Pancreas (tissue), 10 donors: ENCODE results near the gene PHLDB2. TPM values are rescaled to one million over a fixed set of nuclear protein-coding genes. Genes with fewer than 3 reads are reported as not detected.

Experiments
- ATAC-seq, 4 donors: fragments of 200-7000 bp; cut with Tn5 transposase; one replicate each; pipeline versions ENCODE4 v1.8.0 to v1.9.1; 2020; ENCODE audit warnings: mild to moderate bottlenecking in 4 of 4, moderate library complexity in 4 of 4
- DNase-seq, 6 donors: peaks; one replicate each; pipeline ENCODE4 v3.0.0-alpha.2; 2020
- FAIRE-seq: peaks from 2 replicates; lab custom pipeline; 2012; peaks lifted over from hg19 to GRCh38; lab: Jason Lieb, UNC
- H3K27ac ChIP-seq, 4 donors: fragments of 200-600 bp; sonication (generic); 1 replicate in 3 of 4; 2 replicates in 1 of 4; pipeline versions ENCODE4 v1.5.0 to v1.8.0; 2020
- H3K27me3 ChIP-seq, 4 donors: fragments of 200-600 bp; one replicate each; pipeline ENCODE4 v1.8.0; 2021
- H3K36me3 ChIP-seq, 3 donors: fragments of 200-600 bp; sonication (generic) in 1 of 3; one replicate each; pipeline versions ENCODE4 v1.5.0 to v1.8.0; 2020 to 2021
- H3K4me1 ChIP-seq, 3 donors: fragments of 200-600 bp; one replicate each; pipeline ENCODE4 v1.8.0; 2021
- H3K4me3 ChIP-seq, 4 donors: fragments of 200-600 bp; sonication (generic) in 2 of 4; one replicate each; pipeline versions ENCODE4 v1.5.0 to v1.8.0; 2020 to 2021
- H3K9me3 ChIP-seq, 4 donors: fragments of 200-600 bp; one replicate each; pipeline ENCODE4 v1.8.0; 2021
- CTCF ChIP-seq, 4 donors: fragments of 200-600 bp; sonication (generic) in 3 of 4; IDR thresholded peaks; one replicate each; pipeline versions ENCODE4 v1.5.0 to v1.8.0; 2021; ENCODE audit warnings: antibody characterized with exemption in 4 of 4
- WGBS, 2 donors: extraction: QIAGEN DNeasy Blood & Tissue Kit; methylation state at CpG; one replicate each; pipeline ENCODE4 v1.1.7; 2013; 5-methylcytosine and 5-hydroxymethylcytosine counted together
- intact Hi-C, 3 donors: fragments of 100-400 bp; cut with DNase I; formaldehyde crosslinking; loops; one replicate each; pipeline versions ENCODE4 v1.11.1 to v1.14.2; 2022
- polyA plus RNA-seq, 2 donors: library from polyadenylated mRNA; stranded (reverse); fragments of 200-250 nt; gene quantifications; one replicate each; pipeline ENCODE4 v1.2.3, GENCODE V29; 2013
- total RNA-seq, 6 donors: library from RNA; stranded (reverse); fragmentation: NEBNext Ultra II Directional in 4 of 6; extraction: Animal tissue kit (Norgen Biotek cat#: 25700) in 4 of 6; gene quantifications; one replicate each; pipeline versions ENCODE4 v1.2.1 to v1.2.4, GENCODE V29; 2021 to 2023
- donor health status: healthy with polysubstance abuse.
- donor health status: DM: no; HTN: no; CAD: no; lungs with moderate emphysema.
- donor health status: DM: no; HTN: no; CAD: no.
- donor health status: control.
- donor health status: control.
- donor health status: Bipolar disorder and iron deficiency.
- donor health status: DM: yes; HTN: yes; CAD: no.
- donor health status: DM: no; HTN: no; CAD: no.
- donor health status: DM: no; HTN: no; CAD: no.
- donor health status: DM: yes; HTN: yes; CAD: no.

Gene PHLDB2
- total and polyA plus RNA-seq, 8 donors: 10.8 to 36.7 (median 15.1) TPM

GRCh38 chr3:111846039-111846438 is 13.0 kb upstream of the PHLDB2 start:
- FAIRE-seq (no peak), DNase-seq (no peak), ATAC-seq (peak in 1 of 4 donors; percentile 15)
- Histone ChIP-seq H3K27me3 (no peaks in the 10 kb centered on the region), H3K36me3 (no peaks in the 10 kb centered on the region), H3K27ac (peak overlapping the region in 2 of 4 donors; percentile 10 to 42), H3K4me1 (no peaks in the 10 kb centered on the region), H3K9me3 (no peaks in the 10 kb centered on the region), H3K4me3 (no peak overlapping the region)
- TF ChIP-seq CTCF (IDR thresholded peaks at IDR 0.05): no peak
- WGBS, 2 donors: 69 to 82% methylated on average over 1 of the region's 1 CpG
- intact Hi-C loops: loop anchor here in 1 of 3 donors (10.0 kb wide), 1 partner anchor 121 kb away; no protein-coding TSS in a partner anchor

DNA sequence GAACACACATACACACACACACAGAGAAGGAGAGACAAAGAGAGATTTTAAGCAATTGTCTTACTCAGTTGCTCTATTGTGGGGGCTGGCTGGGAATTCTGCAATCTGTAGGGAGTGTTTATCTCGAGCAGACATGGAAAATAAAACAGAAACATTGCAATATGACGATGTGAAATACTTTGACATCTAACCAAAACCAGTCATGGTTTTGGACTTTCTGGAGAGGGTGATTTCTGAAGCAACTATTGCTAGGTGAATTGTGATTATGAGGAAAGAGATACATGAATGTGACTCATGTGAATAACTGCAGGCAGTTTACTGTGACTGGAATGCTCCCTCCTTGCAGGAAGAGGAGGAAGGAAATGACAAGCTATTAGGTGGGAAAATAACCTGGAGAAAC is 12.3 kb upstream of the PHLDB2 start:
- ATAC-seq (peak; percentile 26 to 78 (median 58)), DNase-seq (no peak), FAIRE-seq (no peak)
- 26 to 34% methylated on average over 2 of the region's 2 CpGs for WGBS, 2 donors
- Histone ChIP-seq H3K4me1 (no peaks in the 10 kb centered on the region), H3K27me3 (no peaks in the 10 kb centered on the region), H3K27ac (peak overlapping the region in 2 of 4 donors; percentile 10 to 42), H3K4me3 (no peak overlapping the region), H3K36me3 (no peaks in the 10 kb centered on the region), H3K9me3 (no peaks in the 10 kb centered on the region)
- TF ChIP-seq CTCF (IDR thresholded peaks at IDR 0.05): no peak
- intact Hi-C loops: loop anchor here in 1 of 3 donors (10.0 kb wide), 1 partner anchor 122 kb away; no protein-coding TSS in a partner anchor

GRCh38 chr3:111848283-111848682 is 10.8 kb upstream of the PHLDB2 start:
- Histone ChIP-seq H3K4me3 (no peak overlapping the region), H3K4me1 (peaks cover 0 to 3% (median 0%) of the 10 kb centered on the region in 3 donors), H3K9me3 (no peaks in the 10 kb centered on the region), H3K27ac (no peak overlapping the region), H3K27me3 (no peaks in the 10 kb centered on the region), H3K36me3 (no peaks in the 10 kb centered on the region)
- intact Hi-C loops: loop anchor here in 1 of 3 donors (10.0 kb wide), 1 partner anchor 123 kb away; no protein-coding TSS in a partner anchor
- FAIRE-seq (no peak), ATAC-seq (no peak), DNase-seq (no peak)
- no peak for TF ChIP-seq CTCF (IDR thresholded peaks at IDR 0.05)
- WGBS, 2 donors: 91% methylated on average over 1 of the region's 1 CpG

- no peak for FAIRE-seq
- no peak for TF ChIP-seq CTCF (IDR thresholded peaks at IDR 0.05)
- no peak overlapping the region for H3K4me3 ChIP-seq
- no peaks in the 10 kb centered on the region for H3K36me3 ChIP-seq
- H3K4me1 ChIP-seq: peaks cover 0 to 3% (median 0%) of the 10 kb centered on the region in 3 donors
- 45% methylated on average over 2 of the region's 2 CpGs for WGBS, 2 donors
- no peaks in the 10 kb centered on the region for H3K9me3 ChIP-seq
- intact Hi-C loops: loop anchor here in 1 of 3 donors (10.0 kb wide), 1 partner anchor 124 kb away; no protein-coding TSS in a partner anchor
- no peak for ATAC-seq
- no peak overlapping the region for H3K27ac ChIP-seq
- no peak for DNase-seq
- H3K27me3 ChIP-seq: no peaks in the 10 kb centered on the region
These were observed 10.3 kb upstream of the PHLDB2 start for GRCh38 chr3:111848778-111849177.

GRCh38 chr3:111850537-111850936 is 8.5 kb upstream of the PHLDB2 start:
- Histone ChIP-seq H3K27ac (no peak overlapping the region), H3K4me3 (no peak overlapping the region), H3K27me3 (no peaks in the 10 kb centered on the region), H3K9me3 (no peaks in the 10 kb centered on the region), H3K36me3 (no peaks in the 10 kb centered on the region), H3K4me1 (peaks cover 0 to 5% (median 3%) of the 10 kb centered on the region in 3 donors)
- 93% methylated on average over 3 of the region's 3 CpGs for WGBS, 2 donors
- intact Hi-C loops: no loop called here
- FAIRE-seq (no peak), ATAC-seq (no peak), DNase-seq (no peak)
- TF ChIP-seq CTCF (IDR thresholded peaks at IDR 0.05): no peak
